NCI-H1092 treated with DMSO at 0.1 percent for 48 hours (cell line): ENCODE results near the gene RCN1.

Experiments used
- DNase-seq: peaks from one replicate; lab custom pipeline; 2025; lab: John Stamatoyannopoulos, UW

The RCN1 gene

DNA sequence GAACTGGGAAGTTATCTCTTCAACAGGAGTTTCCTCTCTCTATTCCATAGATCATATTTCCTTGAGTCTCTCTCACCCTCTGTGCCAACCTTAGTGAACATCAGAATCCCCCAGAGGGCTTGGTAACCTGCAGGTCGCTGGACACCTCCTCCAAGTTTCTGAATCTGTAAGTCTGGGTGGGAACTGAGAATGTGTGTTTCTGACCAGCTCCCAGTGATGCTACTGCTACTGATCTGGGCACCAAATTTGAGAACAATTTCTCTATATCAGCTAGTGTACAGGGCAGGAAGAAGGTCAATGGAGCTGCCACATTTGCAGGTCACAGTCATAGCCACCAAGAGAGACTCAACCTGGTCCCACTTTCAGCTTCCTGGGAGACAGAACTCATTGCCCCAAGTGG lies 62.9 kb downstream of the RCN1 start:
- DNase-seq: no peak

DNA sequence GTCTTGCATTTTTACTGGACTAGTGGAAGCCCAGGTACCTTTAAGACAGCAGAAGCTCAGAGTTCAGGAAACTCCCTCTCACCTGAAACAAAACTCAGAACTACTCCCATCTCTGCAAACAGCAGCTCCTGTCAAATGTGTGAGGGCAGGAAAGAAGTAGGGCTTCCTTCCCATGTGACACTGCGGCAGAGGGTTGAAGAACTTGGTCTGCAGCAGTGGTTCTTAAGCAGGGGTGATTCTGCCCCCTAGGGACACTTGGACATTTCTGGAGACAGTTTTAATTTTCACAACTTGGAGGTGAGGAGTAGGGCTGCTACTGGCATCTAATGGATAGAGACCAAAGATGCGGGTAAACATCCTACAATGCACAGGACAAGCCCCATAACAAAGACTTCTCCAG lies 63.4 kb downstream of the RCN1 start:
- DNase-seq: no peak
